Panc1 (cell line): ENCODE measurements around the gene RBM19. TPM values are rescaled to one million over a fixed set of nuclear protein-coding genes. Genes with fewer than 3 reads are reported as not detected.

ENCODE experiments used
- ATAC-seq: fragments of 200-7000 bp; cut with Tn5 transposase; 2 replicates; pipeline ENCODE4 v1.9.1; 2020; ENCODE audit warnings: mild to moderate bottlenecking, moderate library complexity
- BruUV-seq: library from RNA; stranded (reverse); fragments of 400-500 nt; replicated peaks from 2 replicates; lab custom pipeline; 2021; lab: Mats Ljungman, UMichigan
- CTCF ChIA-PET: fragments of 300-600 bp; sonication (Branson Sonifier 250); formaldehyde crosslinking; loops from one replicate; lab custom pipeline; 2022; ENCODE audit warnings: antibody characterized with exemption; lab: Charles Lee
- POLR2A ChIA-PET: fragments of 300-600 bp; sonication (Branson Sonifier 250); formaldehyde crosslinking; loops from one replicate; lab custom pipeline; 2022; ENCODE audit warnings: antibody characterized with exemption; lab: Charles Lee
- DNase-seq: peaks from one replicate; pipeline ENCODE4 v3.0.0-alpha.2; 2010; ENCODE audit warnings: low read depth, low spot score
- H3K27ac ChIP-seq: 2 replicates; pipeline ENCODE4 v1.5.1; 2011; ENCODE audit warnings: mild to moderate bottlenecking, low read length, inconsistent platforms
- H3K27me3 ChIP-seq: fragments of 200-500 bp; sonication (Bioruptor generic); 2 replicates; pipeline ENCODE4 v1.6.0; 2014; ENCODE audit warnings: low read length, inconsistent platforms; ENCODE audit not compliant: control insufficient read depth, insufficient read depth
- H3K36me3 ChIP-seq: fragments of 200-500 bp; sonication (Bioruptor generic); 2 replicates; pipeline ENCODE4 v1.5.1; 2014; ENCODE audit warnings: inconsistent platforms, mild to moderate bottlenecking, low read length, moderate library complexity; ENCODE audit not compliant: control insufficient read depth, insufficient read depth
- H3K4me1 ChIP-seq: 2 replicates; pipeline ENCODE4 v1.5.1; 2011; ENCODE audit warnings: inconsistent platforms, mild to moderate bottlenecking, low read length, moderate library complexity; ENCODE audit not compliant: control insufficient read depth, insufficient read depth
- H3K4me3 ChIP-seq, 2 experiments: 2 replicates each; pipeline ENCODE4 v1.5.1; 2011 to 2012; ENCODE audit warnings: low read depth in 2 of 2, low read length in 2 of 2, mild to moderate bottlenecking in 2 of 2, inconsistent platforms in 1 of 2, moderate library complexity in 1 of 2
- H3K9me3 ChIP-seq: fragments of 200-500 bp; sonication (Bioruptor generic); 2 replicates; pipeline ENCODE4 v1.5.1; 2014; ENCODE audit warnings: low read depth, mild to moderate bottlenecking, inconsistent platforms, low read length, moderate library complexity; ENCODE audit not compliant: control insufficient read depth, insufficient read depth
- CTCF ChIP-seq: fragments of 450-650 bp; IDR thresholded peaks from 2 replicates; pipeline ENCODE4 v1.5.1; 2017; ENCODE audit warnings: mild to moderate bottlenecking
- POLR2AphosphoS5 ChIP-seq: IDR thresholded peaks from 2 replicates; pipeline ENCODE4 v1.6.1; 2012; ENCODE audit warnings: mild to moderate bottlenecking, low read depth, low read length, moderate library complexity
- REST ChIP-seq, 2 experiments: IDR thresholded peaks; 2 replicates each; pipeline ENCODE4 v1.6.1; 2011 to 2012; ENCODE audit warnings: low read depth in 2 of 2, control low read depth in 1 of 2, low read length in 1 of 2, mild to moderate bottlenecking in 1 of 2, moderate library complexity in 1 of 2; ENCODE audit not compliant: insufficient read depth in 1 of 2
- SIN3A ChIP-seq: IDR thresholded peaks from 2 replicates; pipeline ENCODE4 v1.6.1; 2012; ENCODE audit warnings: low read depth, mild to moderate bottlenecking, low read length, moderate library complexity, borderline replicate concordance; ENCODE audit not compliant: insufficient read depth
- TCF7L2 ChIP-seq: IDR thresholded peaks from 2 replicates; pipeline ENCODE4 v1.6.1; 2011; ENCODE audit warnings: mild to moderate bottlenecking, low read depth, low read length, inconsistent platforms
- in situ Hi-C: cut with HindIII; loops from 2 replicates; pipeline ENCODE4 v1.10.0; 2016; ENCODE audit warnings: low sequenced_read_pairs, low pct_unique_long_range_greater_than_20kb
- intact Hi-C: fragments of 100-400 bp; cut with micrococcal nuclease; formaldehyde crosslinking; loops from one replicate; pipeline ENCODE4 v1.10.0; 2022; ENCODE audit not compliant: unreplicated experiment
- total RNA-seq: library from RNA; stranded (reverse); gene quantifications from one replicate; pipeline ENCODE4 v1.2.1, GENCODE V29; 2021; ENCODE audit not compliant: unreplicated experiment

Gene RBM19
- total RNA-seq, 1 experiment from 2014 or later = 44.8 TPM

- no TSS peak for BruUV-seq
- H3K36me3 ChIP-seq = peaks cover 9% of the 10 kb centered on the region
- CTCF ChIA-PET = no interaction called here
- DNase-seq (no peak), ATAC-seq (no peak)
- POLR2A ChIA-PET = interaction anchor here (0.7 kb wide), 1 partner anchor 736 kb away, joined by 4 read pairs; no protein-coding TSS in a partner anchor
- H3K4me3 ChIP-seq = no peak overlapping the region
- no peaks in the 10 kb centered on the region; the same call in 1 of the 2 replicates for H3K4me1 ChIP-seq
- TF ChIP-seq POLR2AphosphoS5 = no peak
- no peak for TF ChIP-seq CTCF
- no peak for TF ChIP-seq TCF7L2
- no peak for TF ChIP-seq REST (IDR thresholded peaks at IDR 0.05; ENCODE audit: insufficient read depth in 1 of 2, low read depth in 2 of 2, low read length in 1 of 2)
- intact Hi-C loops = no loop called here
- H3K9me3 ChIP-seq = no peaks in the 10 kb centered on the region
- H3K27ac ChIP-seq = no peak overlapping the region
- in situ Hi-C loops = no loop called here
- H3K27me3 ChIP-seq = no peaks in the 10 kb centered on the region
These were observed 7.0 kb downstream of the RBM19 start for GRCh38 chr12:113959096-113959495.

DNA sequence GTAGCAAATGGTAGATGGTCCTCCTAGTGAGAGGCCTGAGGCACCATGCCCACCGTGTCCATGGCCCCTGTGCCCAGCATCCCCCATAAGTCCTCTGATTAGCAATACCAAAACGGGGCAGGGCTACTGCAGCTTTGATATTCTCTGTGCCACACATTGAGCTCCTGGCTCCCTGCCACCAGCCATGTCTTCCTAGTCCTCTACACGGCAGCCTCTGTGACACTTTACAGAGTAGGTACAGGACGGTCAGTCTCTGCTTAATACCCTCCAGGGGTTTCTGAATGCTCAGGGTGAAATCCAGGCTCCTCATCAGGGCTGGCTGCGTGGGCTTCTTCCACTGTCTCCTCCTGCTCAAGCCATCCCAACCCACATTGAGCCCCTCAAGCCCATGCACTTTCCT lies 8.0 kb downstream of the RBM19 start:
- intact Hi-C loops (no loop called here), in situ Hi-C loops (no loop called here)
- no peak for ATAC-seq
- H3K4me3 ChIP-seq = no peak overlapping the region
- no peak overlapping the region for H3K27ac ChIP-seq
- TF ChIP-seq TCF7L2 (no peak), CTCF (no peak), SIN3A (no peak), REST (IDR thresholded peaks at IDR 0.05; ENCODE audit: insufficient read depth in 1 of 2, low read depth in 2 of 2, low read length in 1 of 2) (no peak), POLR2AphosphoS5 (no peak)
- H3K36me3 ChIP-seq = peaks cover 12% of the 10 kb centered on the region
- ChIA-PET CTCF (no interaction called here), POLR2A (interaction anchor here (0.6 to 0.7 kb wide), 2 partner anchors 465 to 735 kb away, joined by 3 to 4 read pairs; no protein-coding TSS in a partner anchor)
- DNase-seq = no peak
- no peaks in the 10 kb centered on the region for H3K4me1 ChIP-seq
- H3K9me3 ChIP-seq = no peaks in the 10 kb centered on the region
- no TSS peak for BruUV-seq
- no peaks in the 10 kb centered on the region for H3K27me3 ChIP-seq
